ENCODE data around the gene ZNF146. TPM values are rescaled to one million over a fixed set of nuclear protein-coding genes. Genes with fewer than 3 reads are reported as not detected.

The ZNF146 gene
- total and polyA plus RNA-seq, 2 of the 8 experiments (the other 6 are each of a cell fraction or from before 2014, with no cell fraction given): 27.0 to 161 TPM

DNA sequence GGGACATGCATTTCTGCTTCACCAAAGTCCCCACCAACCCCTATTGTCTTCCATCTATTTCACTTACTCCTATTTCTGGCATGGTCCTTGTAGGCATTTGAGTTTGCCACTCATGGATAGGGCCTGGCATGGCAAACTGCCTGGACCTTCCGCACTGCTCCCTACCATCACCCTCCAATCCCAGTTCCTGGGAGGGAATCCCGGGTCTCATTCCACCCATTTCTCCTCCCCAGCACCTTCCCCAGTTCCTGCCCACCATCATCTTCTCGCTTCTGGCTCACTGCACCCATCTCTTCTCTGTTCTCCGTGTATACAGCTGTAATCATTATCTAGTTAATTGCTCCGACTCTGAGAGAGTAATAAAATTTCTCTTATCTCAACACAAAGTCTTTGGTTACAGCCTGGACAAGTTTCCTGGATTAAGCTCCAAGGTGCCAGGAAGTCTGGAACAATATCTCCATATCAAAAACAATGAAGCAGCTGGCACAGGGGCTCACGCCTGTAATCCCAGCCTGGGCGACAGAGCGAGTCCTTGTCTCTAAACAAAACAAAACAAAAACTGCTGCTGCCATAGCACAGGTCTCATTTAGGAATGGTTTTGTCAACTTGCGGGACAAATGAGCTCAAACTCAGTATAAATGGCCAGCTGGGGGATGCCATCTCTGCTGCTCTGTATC is 45.7 kb upstream of the ZNF146 start:
- Histone ChIP-seq H2AK5ac (ENCODE audit: low read depth, low read length) (no peak overlapping the region), H3K56ac (replicated peaks; ENCODE audit: insufficient read length, low read depth, low read length) (no peak overlapping the region), H3K27ac (ENCODE audit: low read depth, low read length) (no peak overlapping the region), H3K23me2 (ENCODE audit: low read depth, low read length) (no peaks in the 10 kb centered on the region), H2BK5ac (ENCODE audit: low read depth, low read length) (no peak overlapping the region), H3K9ac (replicated peaks in 1 of 4; ENCODE audit: extremely low read depth in 1 of 4, low read depth in 3 of 4, low read length in 3 of 4) (no peak overlapping the region), H3K23ac (ENCODE audit: insufficient read length) (no peak overlapping the region), H3K4me3 (ENCODE audit: extremely low read depth in 1 of 4, insufficient read depth in 2 of 4, low read depth in 3 of 4, low read length in 4 of 4) (no peak overlapping the region; a peak in 1 of 8 replicates), H4K91ac (replicated peaks; ENCODE audit: insufficient read length, low read length) (no peak overlapping the region), H4K5ac (ENCODE audit: insufficient read length, low read depth, low read length) (no peak overlapping the region), H3K4me2 (ENCODE audit: insufficient read depth in 1 of 2, low read depth in 2 of 2, low read length in 2 of 2) (no peak overlapping the region), H3K79me2 (ENCODE audit: control insufficient read depth in 1 of 2, insufficient read depth in 2 of 2, low read length in 2 of 2) (no peaks in the 10 kb centered on the region), H3K36me3 (ENCODE audit: control insufficient read depth in 2 of 4, insufficient read depth in 4 of 4, low read length in 3 of 4) (no peaks in the 10 kb centered on the region), H2BK20ac (ENCODE audit: low read length) (no peak overlapping the region), H3K79me1 (ENCODE audit: low read depth, low read length) (no peaks in the 10 kb centered on the region), H4K20me1 (replicated peaks in 1 of 2; ENCODE audit: control insufficient read depth in 1 of 2, insufficient read depth in 2 of 2, low read length in 2 of 2) (no peaks in the 10 kb centered on the region), H2BK120ac (replicated peaks; ENCODE audit: low read depth, low read length) (no peak overlapping the region), H2BK12ac (ENCODE audit: low read depth, low read length) (peak overlapping the region; percentile 75; the same call in 1 of the 2 replicates), H3K14ac (ENCODE audit: insufficient read length) (no peak overlapping the region), H3K27me3 (replicated peaks in 1 of 4; ENCODE audit: control insufficient read depth in 3 of 4, extremely low read depth in 1 of 4, insufficient read depth in 3 of 4, low read length in 3 of 4) (no peaks in the 10 kb centered on the region), H4K8ac (ENCODE audit: extremely low read depth, insufficient read depth, low read length) (no peak overlapping the region), H2BK15ac (ENCODE audit: low read length) (no peak overlapping the region), H3K4me1 (replicated peaks in 1 of 4; ENCODE audit: control insufficient read depth in 3 of 4, insufficient read depth in 4 of 4, low read length in 3 of 4) (no peaks in the 10 kb centered on the region), H3K9me3 (ENCODE audit: insufficient read depth in 2 of 2, low read depth in 1 of 2, low read length in 1 of 2) (no peaks in the 10 kb centered on the region), H2AFZ (ENCODE audit: low read length) (no peak overlapping the region), H3K4ac (replicated peaks; ENCODE audit: insufficient read length, low read depth, low read length) (no peak overlapping the region), H3K18ac (ENCODE audit: extremely low read depth, low read length) (no peak overlapping the region)
- CTCF ChIA-PET (ENCODE audit: partially characterized antibody): interaction anchor here (0.7 to 13.5 kb wide), 10 partner anchors 8 to 274 kb away, joined by 3 to 157 read pairs (median 4); partner anchors contain the start of genes CAPNS1 and ZFP14
- POLR2A ChIA-PET (ENCODE audit: partially characterized antibody): interaction anchor here (0.7 to 7.9 kb wide), 8 partner anchors 8 to 54 kb away, joined by 3 to 45 read pairs (median 5); partner anchors contain the start of genes CAPNS1, POLR2I and TBCB
- TF ChIP-seq GABPA (IDR thresholded peaks at IDR 0.05; ENCODE audit: borderline replicate concordance, insufficient read depth, low read length): no peak
- FAIRE-seq (no peak), DNase-seq (ENCODE audit: low read depth in 1 of 2, low spot score in 2 of 2) (no peak)
- WGBS, 2 experiments (ENCODE audit: extremely low coverage in 1 of 2, insufficient coverage in 1 of 2, insufficient read length in 1 of 2, insufficient replicate concordance in 2 of 2, low coverage in 1 of 2, low lambda C conversion rate in 2 of 2, missing lambda C conversion rate in 1 of 2): 86% methylated on average over 9 of the region's 9 CpGs; no CpG with 5 or more reads in 1 of the 2 experiments
